Mesodermal cell (in vitro differentiated cells): ENCODE data around the gene TMOD2.

Experiments used
- H3K27ac ChIP-seq: 2 replicates; pipeline ENCODE4 v1.7.0; 2013; ENCODE audit warnings: mild to moderate bottlenecking, low read depth, low read length, moderate library complexity; ENCODE audit not compliant: severe bottlenecking
- H3K36me3 ChIP-seq: 2 replicates; pipeline ENCODE4 v1.7.1; 2013; ENCODE audit warnings: mild to moderate bottlenecking, low read length, moderate library complexity; ENCODE audit not compliant: control insufficient read depth, insufficient read depth
- H3K4me1 ChIP-seq: one replicate; pipeline ENCODE4 v1.7.1; 2013; ENCODE audit warnings: mild to moderate bottlenecking, low read length; ENCODE audit not compliant: insufficient read depth, control insufficient read depth, poor library complexity, severe bottlenecking
- H3K4me3 ChIP-seq: 2 replicates; pipeline ENCODE4 v1.7.0; 2013; ENCODE audit warnings: low read length, control low read depth, mild to moderate bottlenecking; ENCODE audit not compliant: insufficient read depth, poor library complexity, severe bottlenecking; ENCODE audit errors: extremely low read depth
- H3K9me3 ChIP-seq: 2 replicates; pipeline ENCODE4 v1.7.1; 2013; ENCODE audit warnings: mild to moderate bottlenecking, low read length, moderate library complexity; ENCODE audit not compliant: control insufficient read depth
- WGBS, 2 experiments: methylation state at CpG; one replicate each; pipeline ENCODE4 v1.1.5; 2013; ENCODE audit warnings: missing lambda C conversion rate in 2 of 2; ENCODE audit not compliant: insufficient coverage in 2 of 2; 5-methylcytosine and 5-hydroxymethylcytosine counted together

TMOD2 gene

DNA sequence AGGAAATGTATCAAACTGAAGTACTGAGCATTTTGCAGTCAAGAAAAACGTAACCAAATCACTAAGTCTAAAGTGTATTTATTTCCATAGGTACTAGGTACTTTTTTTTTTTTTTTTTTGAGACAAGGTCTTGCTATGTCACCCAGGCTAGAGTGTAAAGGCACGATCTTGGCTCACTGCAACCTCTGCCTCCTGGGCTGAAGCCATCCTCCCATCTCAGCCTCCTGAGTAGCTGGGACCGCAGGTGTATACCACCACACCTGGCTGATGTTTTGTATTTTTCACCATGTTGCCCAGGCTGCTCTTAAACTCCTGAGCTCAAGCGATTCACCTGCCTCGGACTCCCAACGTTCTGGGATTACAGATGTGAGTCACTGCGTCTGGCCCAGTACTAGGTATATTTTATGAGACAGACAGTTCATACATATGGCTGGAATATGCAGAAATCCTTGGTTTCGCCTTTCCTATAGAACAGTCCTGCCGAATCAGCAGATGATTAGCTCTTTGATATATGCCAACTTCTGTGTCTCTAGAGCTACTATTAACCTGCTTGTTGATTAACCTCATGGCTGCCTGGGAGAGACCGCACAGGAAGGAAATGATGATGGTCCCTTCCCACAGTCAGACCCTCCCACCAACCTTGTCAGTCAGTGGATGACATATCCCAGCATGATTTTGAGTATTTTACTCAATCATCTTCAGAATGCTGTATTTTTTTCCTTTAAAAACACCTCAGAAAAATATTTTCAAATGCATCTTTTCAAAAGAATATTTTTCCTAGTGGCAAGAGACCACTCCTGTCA is 110.4 kb downstream of the TMOD2 start:
- H3K4me3 ChIP-seq: no peak overlapping the region
- 91 to 98% methylated on average over 7 to 8 of the region's 10 CpGs for WGBS, 2 experiments
- H3K36me3 ChIP-seq: peaks cover 46% of the 10 kb centered on the region
- no peaks in the 10 kb centered on the region for H3K9me3 ChIP-seq
- peaks cover 13% of the 10 kb centered on the region for H3K4me1 ChIP-seq
- no peak overlapping the region for H3K27ac ChIP-seq

DNA sequence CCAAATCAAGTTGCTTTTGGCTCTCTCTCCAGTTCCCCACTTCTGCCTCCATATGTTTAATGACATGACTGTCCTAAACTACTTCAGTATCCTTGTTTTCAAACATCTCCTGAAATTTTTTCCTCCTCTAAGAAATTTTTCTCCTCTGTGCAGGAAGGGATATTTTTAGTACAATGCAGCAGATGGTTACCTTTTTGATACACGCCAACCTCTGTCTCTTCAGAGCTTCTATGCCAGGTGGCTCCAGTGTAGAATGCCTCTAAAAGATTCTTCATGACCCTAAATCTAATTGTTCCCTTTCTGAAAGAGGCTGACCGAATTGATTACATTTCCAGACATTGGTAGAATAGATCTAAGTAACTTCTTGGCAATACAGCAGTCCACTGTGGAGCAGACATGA is 111.7 kb downstream of the TMOD2 start:
- Histone ChIP-seq H3K27ac (no peak overlapping the region), H3K9me3 (no peaks in the 10 kb centered on the region), H3K36me3 (peaks cover 53% of the 10 kb centered on the region), H3K4me3 (no peak overlapping the region), H3K4me1 (peaks cover 16% of the 10 kb centered on the region)
- WGBS, 2 experiments: 100% methylated on average over 2 of the region's 2 CpGs; no CpG with 5 or more reads in 1 of the 2 experiments

GRCh38 chr15:51864408-51865056 is 113.1 kb downstream of the TMOD2 start:
- Histone ChIP-seq H3K27ac (no peak overlapping the region), H3K9me3 (no peaks in the 10 kb centered on the region), H3K4me1 (peaks cover 16% of the 10 kb centered on the region), H3K4me3 (no peak overlapping the region), H3K36me3 (peaks cover 60% of the 10 kb centered on the region)
- 100% methylated on average over 1 to 2 of the region's 4 CpGs for WGBS, 2 experiments

- WGBS, 2 experiments: no CpG with 5 or more reads among the region's 1 CpG
- Histone ChIP-seq H3K4me1 (peaks cover 16% of the 10 kb centered on the region), H3K36me3 (peaks cover 65% of the 10 kb centered on the region)
These were observed 113.9 kb downstream of the TMOD2 start for GRCh38 chr15:51865317-51865716.

More at GRCh38 chr15:51865317-51865716, 113.9 kb downstream of the TMOD2 start:
- Histone ChIP-seq H3K27ac (no peak overlapping the region), H3K9me3 (no peaks in the 10 kb centered on the region), H3K4me3 (no peak overlapping the region)
